ENCODE results near the gene ZNF451.

ZNF451 gene

GRCh38 chr6:57063847-57064246, 26.1 kb upstream of the ZNF451 start:
- DNase-seq (ENCODE audit: low spot score): no peak
- in situ Hi-C loops (cut with MboI; ENCODE audit: low sequenced_read_pairs, unreplicated experiment): no loop called here
- no peak for TF ChIP-seq CTCF (IDR thresholded peaks at IDR 0.05; ENCODE audit: borderline replicate concordance, control extremely low read depth, extremely low read depth, insufficient read depth, missing control alignments)

- in situ Hi-C loops (cut with MboI; ENCODE audit: low sequenced_read_pairs, unreplicated experiment): no loop called here
Measured at GRCh38 chr6:57064809-57065208, 25.2 kb upstream of the ZNF451 start.

GRCh38 chr6:57068061-57068460, 21.9 kb upstream of the ZNF451 start:
- DNase-seq (ENCODE audit: low spot score): no peak
- in situ Hi-C loops (cut with MboI; ENCODE audit: low sequenced_read_pairs, unreplicated experiment): no loop called here
- no peak for TF ChIP-seq CTCF (IDR thresholded peaks at IDR 0.05; ENCODE audit: borderline replicate concordance, control extremely low read depth, extremely low read depth, insufficient read depth, missing control alignments)

More at GRCh38 chr6:57064809-57065208, 25.2 kb upstream of the ZNF451 start:
- TF ChIP-seq CTCF (IDR thresholded peaks at IDR 0.05; ENCODE audit: borderline replicate concordance, control extremely low read depth, extremely low read depth, insufficient read depth, missing control alignments): no peak
- DNase-seq (ENCODE audit: low spot score): no peak

- in situ Hi-C loops (cut with MboI; ENCODE audit: low sequenced_read_pairs, unreplicated experiment): no loop called here
- no peak for DNase-seq (ENCODE audit: low spot score)
- no peak for TF ChIP-seq CTCF (IDR thresholded peaks at IDR 0.05; ENCODE audit: borderline replicate concordance, control extremely low read depth, extremely low read depth, insufficient read depth, missing control alignments)
Measured at GRCh38 chr6:57069228-57069627, 20.8 kb upstream of the ZNF451 start.

- in situ Hi-C loops (cut with MboI; ENCODE audit: low sequenced_read_pairs, unreplicated experiment): no loop called here
- DNase-seq (ENCODE audit: low spot score): no peak
- TF ChIP-seq CTCF (IDR thresholded peaks at IDR 0.05; ENCODE audit: borderline replicate concordance, control extremely low read depth, extremely low read depth, insufficient read depth, missing control alignments): no peak
Measured at GRCh38 chr6:57069920-57070331, 20.1 kb upstream of the ZNF451 start.

- no peak for DNase-seq (ENCODE audit: low spot score)
- TF ChIP-seq CTCF (IDR thresholded peaks at IDR 0.05; ENCODE audit: borderline replicate concordance, control extremely low read depth, extremely low read depth, insufficient read depth, missing control alignments): no peak
- in situ Hi-C loops (cut with MboI; ENCODE audit: low sequenced_read_pairs, unreplicated experiment): no loop called here
Measured at GRCh38 chr6:57072108-57072507, 17.9 kb upstream of the ZNF451 start.

- in situ Hi-C loops (cut with MboI; ENCODE audit: low sequenced_read_pairs, unreplicated experiment): no loop called here
Measured at GRCh38 chr6:57074383-57074782, 15.6 kb upstream of the ZNF451 start.

More at GRCh38 chr6:57074383-57074782, 15.6 kb upstream of the ZNF451 start:
- TF ChIP-seq CTCF (IDR thresholded peaks at IDR 0.05; ENCODE audit: borderline replicate concordance, control extremely low read depth, extremely low read depth, insufficient read depth, missing control alignments): no peak
- DNase-seq (ENCODE audit: low spot score): no peak
